K562 (cell line): ENCODE results near the gene ANKS1A. TPM values are rescaled to one million over a fixed set of nuclear protein-coding genes. Genes with fewer than 3 reads are reported as not detected.
A peak's percentile ranks its signal among the peaks of the same experiment; 100 is the strongest.

Experiments used
- FOXA3 ChIP-seq, 2 experiments: fragments of 450-650 bp in 1 of 2; sonication (generic) in 1 of 2; formaldehyde crosslinking; IDR thresholded peaks in 1 of 2; conservative IDR thresholded peaks in 1 of 2; 2 replicates each; pipeline versions ENCODE4 v1.4.0 to v1.8.0; 2020 to 2022; ENCODE audit warnings: mild to moderate bottlenecking in 2 of 2, missing genetic modification reagents in 1 of 2
- HNRNPH1 ChIP-seq: fragments of 200-400 bp; formaldehyde crosslinking; optimal IDR thresholded peaks from 2 replicates; pipeline ENCODE3; 2017; ENCODE audit warnings: low read depth, mild to moderate bottlenecking, low read length, moderate library complexity
- NR1H2 ChIP-seq: sonication (generic); formaldehyde crosslinking; IDR thresholded peaks from 2 replicates; pipeline ENCODE4 v1.4.0; 2020; ENCODE audit warnings: mild to moderate bottlenecking, missing genetic modification reagents
- PHF20 ChIP-seq: fragments of 450-650 bp; IDR thresholded peaks from 2 replicates; pipeline ENCODE4 v1.6.1; 2018; ENCODE audit not compliant: partially characterized antibody
- PTRF ChIP-seq: fragments of 450-650 bp; IDR thresholded peaks from 2 replicates; pipeline ENCODE4 v1.6.1; 2016; ENCODE audit warnings: mild to moderate bottlenecking, missing genetic modification characterization, missing compliant biosample characterization
- SIX5 ChIP-seq, 2 experiments: IDR thresholded peaks; 2 replicates each; pipeline ENCODE4 v1.6.1; 2011; ENCODE audit warnings: low read length in 2 of 2, borderline replicate concordance in 1 of 2, low read depth in 1 of 2, mild to moderate bottlenecking in 1 of 2, moderate library complexity in 1 of 2; ENCODE audit not compliant: insufficient read depth in 1 of 2
- SMARCC2 ChIP-seq: fragments of 450-650 bp; IDR thresholded peaks from 2 replicates; pipeline ENCODE4 v1.6.1; 2017; ENCODE audit warnings: antibody characterized with exemption, moderate library complexity, mild to moderate bottlenecking, low read depth
- SREBF1 ChIP-seq: fragments of 150-350 bp; IDR thresholded peaks from 2 replicates; pipeline ENCODE4 v1.6.1; 2014; ENCODE audit warnings: antibody characterized with exemption, low read depth, low read length, borderline replicate concordance
- STAT5A ChIP-seq: IDR thresholded peaks from 2 replicates; pipeline ENCODE4 v1.6.1; 2012; ENCODE audit warnings: low read length, inconsistent platforms, borderline replicate concordance
- TEAD4 ChIP-seq, 2 experiments: sonication (generic) in 1 of 2; formaldehyde crosslinking in 1 of 2; IDR thresholded peaks; 2 replicates each; pipeline versions ENCODE4 v1.6.1 to v1.8.0; 2012 to 2022; ENCODE audit warnings: borderline replicate concordance in 1 of 2, inconsistent platforms in 1 of 2, low read length in 1 of 2, mild to moderate bottlenecking in 1 of 2, missing genetic modification reagents in 1 of 2
- TGIF2 ChIP-seq: sonication (generic); formaldehyde crosslinking; IDR thresholded peaks from 2 replicates; pipeline ENCODE4 v1.8.1; 2022; ENCODE audit warnings: mild to moderate bottlenecking, missing genetic modification reagents, moderate library complexity
- ZKSCAN8 ChIP-seq: fragments of 200-800 bp; sonication (Bioruptor generic); IDR thresholded peaks from 2 replicates; pipeline ENCODE4 v1.6.1; 2016; ENCODE audit warnings: missing genetic modification characterization, missing compliant biosample characterization
- polyA plus RNA-seq, 8 experiments: library from polyadenylated mRNA; depleted of rRNA in 4 of 8; stranded (reverse) in 5 of 8; unstranded in 3 of 8; fragments of >200 nt; fragmentation: Nextera tagmentation in 2 of 8; fragmentation: Illumina TruSeq in 1 of 8; extraction: Ambion mirVana in 2 of 8; extraction: Trizol in 1 of 8; gene quantifications; 2 replicates each; pipeline versions ENCODE4 v1.2.1 to v1.2.3, GENCODE V29; 2011 to 2014; ENCODE audit warnings: inconsistent platforms in 1 of 8, missing spikeins in 1 of 8
- total RNA-seq, 7 experiments: library from RNA; depleted of rRNA in 6 of 7; stranded (reverse); fragments of >200 nt in 6 of 7; fragmentation: Illumina TruSeq in 2 of 7; extraction: Trizol in 2 of 7; gene quantifications; 2 replicates each; pipeline versions ENCODE4 v1.2.1 to v1.2.3, GENCODE V29; 2011 to 2021; ENCODE audit warnings: low replicate concordance in 1 of 7
- TF ChIP-seq, protein P1 (sequence below): fragments of 450-650 bp; formaldehyde crosslinking; IDR thresholded peaks from 2 replicates; pipeline ENCODE4 v1.4.0; 2020; ENCODE audit warnings: mild to moderate bottlenecking, moderate library complexity
- TF ChIP-seq, protein P2 (sequence below), 2 experiments: IDR thresholded peaks; 2 replicates each; pipeline ENCODE4 v1.6.1; 2011; ENCODE audit warnings: borderline replicate concordance in 1 of 2, control low read depth in 1 of 2, low read depth in 1 of 2, low read length in 1 of 2, mild to moderate bottlenecking in 1 of 2, mixed read lengths in 1 of 2, moderate library complexity in 1 of 2; ENCODE audit not compliant: insufficient read depth in 1 of 2, insufficient read length in 1 of 2, poor library complexity in 1 of 2, severe bottlenecking in 1 of 2; ENCODE audit errors: extremely low read depth in 1 of 2
- TF ChIP-seq, protein P3 (sequence below): fragments of 250-450 bp; sonication (Bioruptor Pico); IDR thresholded peaks from 2 replicates; pipeline ENCODE4 v1.8.0; 2021; ENCODE audit warnings: borderline replicate concordance, mild to moderate bottlenecking, moderate library complexity; ENCODE audit not compliant: poor library complexity, severe bottlenecking
- TF ChIP-seq, protein P4 (sequence below): IDR thresholded peaks from 3 replicates; pipeline ENCODE4 v1.6.1; 2011; ENCODE audit warnings: borderline replicate concordance, mild to moderate bottlenecking, moderate library complexity; ENCODE audit not compliant: insufficient read length; ENCODE audit errors: extremely low read depth
- TF ChIP-seq, protein P5 (sequence below): fragments of 250-450 bp; sonication (Bioruptor Pico); IDR thresholded peaks from 2 replicates; pipeline ENCODE4 v1.5.1; 2021; ENCODE audit warnings: mild to moderate bottlenecking

ANKS1A gene
- total and polyA plus RNA-seq, 9 of the 15 experiments (the other 6 are each of a cell fraction or from before 2014, with no cell fraction given) = 1.1 to 13.8 (median 5.3) TPM

DNA sequence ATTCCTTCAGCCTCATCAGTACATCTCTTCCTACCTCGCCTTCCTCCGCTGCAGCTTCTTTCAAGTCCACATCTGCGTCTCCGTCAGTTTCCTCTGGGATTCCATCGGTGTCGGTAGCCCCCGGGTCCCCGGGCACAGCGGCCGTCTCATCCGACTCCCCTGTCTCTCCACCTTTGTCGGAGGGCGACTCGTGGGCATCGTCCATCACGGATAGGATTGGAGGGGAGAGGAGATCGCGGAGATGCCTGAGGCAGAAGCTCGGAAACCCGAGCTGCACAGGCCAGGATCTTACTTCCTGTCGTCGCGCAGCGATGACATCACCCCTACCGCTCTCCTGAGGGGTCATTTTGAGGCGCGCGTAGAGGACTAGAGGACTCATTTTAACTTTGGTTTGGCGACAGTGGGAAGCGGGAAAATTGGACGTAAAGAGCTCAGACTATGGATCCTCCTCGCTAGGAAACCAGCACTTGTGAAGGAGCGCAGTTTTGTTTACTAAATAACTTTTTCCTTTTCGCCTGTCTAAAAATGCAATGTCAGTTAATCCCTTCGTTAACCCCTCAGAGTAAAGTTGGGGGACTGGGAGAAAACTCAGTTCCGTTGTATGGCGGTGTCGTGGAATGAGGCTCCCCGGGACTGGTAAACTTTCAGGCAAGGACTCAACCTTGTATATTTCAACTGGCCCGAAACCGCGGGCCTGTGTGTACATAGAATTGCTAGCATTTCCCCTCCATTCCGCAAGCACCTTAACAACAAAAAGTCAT is 1.1 kb upstream of the ANKS1A start, which contains the start of gene TAF11 (continued):
- TF ChIP-seq, protein P1, sequence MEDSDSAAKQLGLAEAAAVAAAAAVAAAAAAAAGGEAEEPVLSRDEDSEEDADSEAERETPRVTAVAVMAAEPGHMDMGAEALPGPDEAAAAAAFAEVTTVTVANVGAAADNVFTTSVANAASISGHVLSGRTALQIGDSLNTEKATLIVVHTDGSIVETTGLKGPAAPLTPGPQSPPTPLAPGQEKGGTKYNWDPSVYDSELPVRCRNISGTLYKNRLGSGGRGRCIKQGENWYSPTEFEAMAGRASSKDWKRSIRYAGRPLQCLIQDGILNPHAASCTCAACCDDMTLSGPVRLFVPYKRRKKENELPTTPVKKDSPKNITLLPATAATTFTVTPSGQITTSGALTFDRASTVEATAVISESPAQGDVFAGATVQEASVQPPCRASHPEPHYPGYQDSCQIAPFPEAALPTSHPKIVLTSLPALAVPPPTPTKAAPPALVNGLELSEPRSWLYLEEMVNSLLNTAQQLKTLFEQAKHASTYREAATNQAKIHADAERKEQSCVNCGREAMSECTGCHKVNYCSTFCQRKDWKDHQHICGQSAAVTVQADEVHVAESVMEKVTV (CRISPR knock-in tag) = no peak
- TF ChIP-seq TEAD4 (IDR thresholded peaks at IDR 0.05; ENCODE audit: low read length) (peak; percentile 62), TEAD4 (CRISPR knock-in tag; IDR thresholded peaks at IDR 0.05; ENCODE audit: borderline replicate concordance) (no peak), PHF20 (peak; percentile 99), PTRF (tag) (no peak), STAT5A (no peak), ZKSCAN8 (CRISPR knock-in tag) (no peak), HNRNPH1 (no peak), SREBF1 (0 out of 2 replicates have a peak, but pooled peaks have one; percentile 52), NR1H2 (CRISPR knock-in tag) (no peak), SIX5 (IDR thresholded peaks at IDR 0.05; ENCODE audit: borderline replicate concordance in 1 of 2, insufficient read depth in 1 of 2, low read depth in 1 of 2, low read length in 2 of 2) (peak; percentile 34 to 35; a peak in 1 of 4 replicates), SMARCC2 (0 out of 2 replicates have a peak, but pooled peaks have one; percentile 14), TGIF2 (no peak), FOXA3 (CRISPR knock-in tag; conservative IDR thresholded peaks at IDR 0.05 in 1 of 2, IDR thresholded peaks at IDR 0.05 in 1 of 2) (peak in 1 of 2 experiments; percentile 31; a peak in 1 of 4 replicates)
- TF ChIP-seq, protein P2, sequence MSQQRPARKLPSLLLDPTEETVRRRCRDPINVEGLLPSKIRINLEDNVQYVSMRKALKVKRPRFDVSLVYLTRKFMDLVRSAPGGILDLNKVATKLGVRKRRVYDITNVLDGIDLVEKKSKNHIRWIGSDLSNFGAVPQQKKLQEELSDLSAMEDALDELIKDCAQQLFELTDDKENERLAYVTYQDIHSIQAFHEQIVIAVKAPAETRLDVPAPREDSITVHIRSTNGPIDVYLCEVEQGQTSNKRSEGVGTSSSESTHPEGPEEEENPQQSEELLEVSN (IDR thresholded peaks at IDR 0.05; ENCODE audit: borderline replicate concordance in 1 of 2, extremely low read depth in 1 of 2, insufficient read depth in 1 of 2, insufficient read length in 1 of 2, low read depth in 1 of 2, low read length in 1 of 2, poor library complexity in 1 of 2, severe bottlenecking in 1 of 2) = peak; percentile 31 to 71
- TF ChIP-seq, protein P3, sequence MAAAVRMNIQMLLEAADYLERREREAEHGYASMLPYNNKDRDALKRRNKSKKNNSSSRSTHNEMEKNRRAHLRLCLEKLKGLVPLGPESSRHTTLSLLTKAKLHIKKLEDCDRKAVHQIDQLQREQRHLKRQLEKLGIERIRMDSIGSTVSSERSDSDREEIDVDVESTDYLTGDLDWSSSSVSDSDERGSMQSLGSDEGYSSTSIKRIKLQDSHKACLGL = no peak
- TF ChIP-seq, protein P4, sequence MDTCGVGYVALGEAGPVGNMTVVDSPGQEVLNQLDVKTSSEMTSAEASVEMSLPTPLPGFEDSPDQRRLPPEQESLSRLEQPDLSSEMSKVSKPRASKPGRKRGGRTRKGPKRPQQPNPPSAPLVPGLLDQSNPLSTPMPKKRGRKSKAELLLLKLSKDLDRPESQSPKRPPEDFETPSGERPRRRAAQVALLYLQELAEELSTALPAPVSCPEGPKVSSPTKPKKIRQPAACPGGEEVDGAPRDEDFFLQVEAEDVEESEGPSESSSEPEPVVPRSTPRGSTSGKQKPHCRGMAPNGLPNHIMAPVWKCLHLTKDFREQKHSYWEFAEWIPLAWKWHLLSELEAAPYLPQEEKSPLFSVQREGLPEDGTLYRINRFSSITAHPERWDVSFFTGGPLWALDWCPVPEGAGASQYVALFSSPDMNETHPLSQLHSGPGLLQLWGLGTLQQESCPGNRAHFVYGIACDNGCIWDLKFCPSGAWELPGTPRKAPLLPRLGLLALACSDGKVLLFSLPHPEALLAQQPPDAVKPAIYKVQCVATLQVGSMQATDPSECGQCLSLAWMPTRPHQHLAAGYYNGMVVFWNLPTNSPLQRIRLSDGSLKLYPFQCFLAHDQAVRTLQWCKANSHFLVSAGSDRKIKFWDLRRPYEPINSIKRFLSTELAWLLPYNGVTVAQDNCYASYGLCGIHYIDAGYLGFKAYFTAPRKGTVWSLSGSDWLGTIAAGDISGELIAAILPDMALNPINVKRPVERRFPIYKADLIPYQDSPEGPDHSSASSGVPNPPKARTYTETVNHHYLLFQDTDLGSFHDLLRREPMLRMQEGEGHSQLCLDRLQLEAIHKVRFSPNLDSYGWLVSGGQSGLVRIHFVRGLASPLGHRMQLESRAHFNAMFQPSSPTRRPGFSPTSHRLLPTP = no peak
- TF ChIP-seq, protein P5, sequence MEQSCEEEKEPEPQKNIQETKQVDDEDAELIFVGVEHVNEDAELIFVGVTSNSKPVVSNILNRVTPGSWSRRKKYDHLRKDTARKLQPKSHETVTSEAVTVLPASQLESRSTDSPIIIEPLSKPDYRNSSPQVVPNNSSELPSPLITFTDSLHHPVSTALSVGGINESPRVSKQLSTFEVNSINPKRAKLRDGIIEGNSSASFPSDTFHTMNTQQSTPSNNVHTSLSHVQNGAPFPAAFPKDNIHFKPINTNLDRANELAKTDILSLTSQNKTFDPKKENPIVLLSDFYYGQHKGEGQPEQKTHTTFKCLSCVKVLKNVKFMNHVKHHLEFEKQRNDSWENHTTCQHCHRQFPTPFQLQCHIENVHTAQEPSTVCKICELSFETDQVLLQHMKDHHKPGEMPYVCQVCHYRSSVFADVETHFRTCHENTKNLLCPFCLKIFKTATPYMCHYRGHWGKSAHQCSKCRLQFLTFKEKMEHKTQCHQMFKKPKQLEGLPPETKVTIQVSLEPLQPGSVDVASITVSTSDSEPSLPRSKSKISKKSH (CRISPR knock-in tag) = no peak
